HepG2 (cell line): ENCODE results near the gene PRKN. TPM values are rescaled to one million over a fixed set of nuclear protein-coding genes. Genes with fewer than 3 reads are reported as not detected.

ENCODE experiments used
- ATAC-seq: fragments of 200-7000 bp; cut with Tn5 transposase; 3 replicates; pipeline ENCODE4 v1.9.1; 2020; ENCODE audit warnings: mild to moderate bottlenecking, moderate library complexity
- BruUV-seq: library from RNA; stranded (reverse); fragments of 400-500 nt; replicated peaks from 2 replicates; lab custom pipeline; 2021; lab: Mats Ljungman, UMichigan
- CTCF ChIA-PET: fragments of 300-600 bp; formaldehyde crosslinking; extraction: SDS; loops from one replicate; lab custom pipeline; 2021; ENCODE audit warnings: low total read pairs, inconsistent platforms, low intra/inter-chr PET ratio; lab: Yijun Ruan, JAX
- POLR2A ChIA-PET: fragments of 350-600 bp; sonication (Branson Sonifier 250); formaldehyde crosslinking; loops from one replicate; lab custom pipeline; 2020; ENCODE audit warnings: antibody characterized with exemption, inconsistent platforms; lab: Yijun Ruan, JAX
- DNase-seq: peaks from one replicate; pipeline ENCODE4 v3.0.0-alpha.2; 2015; ENCODE audit warnings: low spot score
- FAIRE-seq: peaks from 3 replicates; lab custom pipeline; 2011; peaks lifted over from hg19 to GRCh38; lab: Jason Lieb, UNC
- H2AFZ ChIP-seq: one replicate; pipeline ENCODE4 v1.6.1; 2011; ENCODE audit warnings: low read length, inconsistent platforms
- H3K27ac ChIP-seq: fragments of 300-600 bp; 3 replicates; pipeline ENCODE4 v1.8.0; 2011; ENCODE audit warnings: mixed run types, mild to moderate bottlenecking, mixed read lengths, low read length, inconsistent platforms; ENCODE audit not compliant: insufficient read depth; ENCODE audit errors: extremely low read length
- H3K27me3 ChIP-seq, 2 experiments: fragments of 200-600 bp in 1 of 2; 2 replicates in 1 of 2; 3 replicates in 1 of 2; pipeline versions ENCODE4 v1.6.0 to v1.8.0; 2011; ENCODE audit warnings: low read length in 2 of 2, mild to moderate bottlenecking in 2 of 2, moderate library complexity in 2 of 2, inconsistent platforms in 1 of 2; ENCODE audit not compliant: insufficient read depth in 2 of 2, control insufficient read depth in 1 of 2
- H3K36me3 ChIP-seq, 2 experiments: fragments of 200-600 bp in 1 of 2; replicated peaks in 1 of 2; 2 replicates in 1 of 2; 3 replicates in 1 of 2; pipeline versions ENCODE4 v1.5.1 to v1.8.0; 2011; ENCODE audit warnings: low read length in 2 of 2, inconsistent platforms in 1 of 2; ENCODE audit not compliant: insufficient read depth in 2 of 2, control insufficient read depth in 1 of 2
- H3K4me1 ChIP-seq: 2 replicates; pipeline ENCODE4 v1.5.1; 2012; ENCODE audit warnings: low read length, inconsistent platforms; ENCODE audit not compliant: insufficient read depth
- H3K4me2 ChIP-seq: 2 replicates; pipeline ENCODE4 v1.6.0; 2011; ENCODE audit warnings: low read depth, low read length, inconsistent platforms
- H3K4me3 ChIP-seq, 3 experiments: fragments of 200-600 bp in 1 of 3; sonication (generic), shearing (Covaris generic) in 1 of 3; replicated peaks in 1 of 3; 2 replicates each; pipeline ENCODE4 v1.5.1; 2011 to 2016; ENCODE audit warnings: low read length in 3 of 3, inconsistent platforms in 2 of 3, low read depth in 2 of 3, mild to moderate bottlenecking in 2 of 3, control low read depth in 1 of 3, mixed read lengths in 1 of 3; ENCODE audit not compliant: insufficient read depth in 1 of 3
- H3K79me2 ChIP-seq: one replicate; pipeline ENCODE4 v1.6.1; 2011; ENCODE audit warnings: low read length, inconsistent platforms; ENCODE audit not compliant: insufficient read depth
- H3K9ac ChIP-seq: 2 replicates; pipeline ENCODE4 v1.6.0; 2011; ENCODE audit warnings: mild to moderate bottlenecking, low read depth, low read length, inconsistent platforms; ENCODE audit not compliant: insufficient read depth
- H3K9me3 ChIP-seq: 2 replicates; pipeline ENCODE4 v1.5.1; 2012; ENCODE audit warnings: mild to moderate bottlenecking, low read length
- H4K20me1 ChIP-seq: 2 replicates; pipeline ENCODE4 v1.6.0; 2011; ENCODE audit warnings: inconsistent platforms, mild to moderate bottlenecking, low read length, moderate library complexity; ENCODE audit not compliant: insufficient read depth
- AHR ChIP-seq: IDR thresholded peaks from 2 replicates; pipeline ENCODE4 v1.6.1; 2018; ENCODE audit warnings: missing genetic modification reagents, missing compliant biosample characterization
- CREB3 ChIP-seq: sonication (generic); formaldehyde crosslinking; IDR thresholded peaks from 2 replicates; pipeline ENCODE4 v1.5.0; 2020; ENCODE audit warnings: missing genetic modification reagents
- KMT2B ChIP-seq: IDR thresholded peaks from 2 replicates; pipeline ENCODE4 v1.6.1; 2016; ENCODE audit warnings: missing genetic modification reagents, missing compliant biosample characterization
- NR1H2 ChIP-seq: sonication (generic); formaldehyde crosslinking; IDR thresholded peaks from 2 replicates; pipeline ENCODE4 v1.8.1; 2022; ENCODE audit warnings: low read depth, missing genetic modification reagents, borderline replicate concordance
- SNAI1 ChIP-seq: sonication (generic); formaldehyde crosslinking; IDR thresholded peaks from 2 replicates; pipeline ENCODE4 v1.5.0; 2020; ENCODE audit warnings: mild to moderate bottlenecking, missing genetic modification reagents, borderline replicate concordance
- ZNF382 ChIP-seq: sonication (generic); formaldehyde crosslinking; IDR thresholded peaks from 2 replicates; pipeline ENCODE4 v1.5.0; 2020; ENCODE audit warnings: missing genetic modification reagents, mild to moderate bottlenecking, borderline replicate concordance
- ZSCAN12 ChIP-seq: sonication (generic); formaldehyde crosslinking; IDR thresholded peaks from 2 replicates; pipeline ENCODE4 v1.9.0; 2021; ENCODE audit warnings: mild to moderate bottlenecking, missing genetic modification reagents
- WGBS: methylation state at CpG from one replicate; pipeline ENCODE4 v1.1.6; 2017; ENCODE audit warnings: low lambda C conversion rate; 5-methylcytosine and 5-hydroxymethylcytosine counted together
- in situ Hi-C: cut with HindIII; loops from 2 replicates; pipeline ENCODE4 v1.10.0; 2017; ENCODE audit warnings: low pct_unique_long_range_greater_than_20kb; ENCODE audit not compliant: extremely low pct_ligation_motif_present
- intact Hi-C: fragments of 100-400 bp; cut with micrococcal nuclease; formaldehyde crosslinking; loops from one replicate; pipeline ENCODE4 v1.10.0; 2022; ENCODE audit not compliant: unreplicated experiment
- polyA plus RNA-seq, 8 experiments: library from polyadenylated mRNA; depleted of rRNA in 3 of 8; stranded (reverse) in 7 of 8; unstranded in 1 of 8; fragments of >200 nt; fragmentation: Illumina TruSeq in 4 of 8; extraction: Trizol in 4 of 8; gene quantifications; 2 replicates each; pipeline versions ENCODE4 v1.2.1 to v1.2.3, GENCODE V29; 2011 to 2016; ENCODE audit warnings: low read depth in 4 of 8, missing spikeins in 1 of 8, mixed read lengths in 1 of 8; ENCODE audit not compliant: insufficient read depth in 1 of 8
- total RNA-seq, 5 experiments: library from RNA; depleted of rRNA; stranded (reverse); fragments of >200 nt; fragmentation: Illumina TruSeq; extraction: Trizol; gene quantifications; 2 replicates each; pipeline ENCODE4 v1.2.3, GENCODE V29; 2016; ENCODE audit warnings: low read depth in 1 of 5
- TF ChIP-seq, protein P1 (sequence below): sonication (generic); formaldehyde crosslinking; IDR thresholded peaks from 2 replicates; pipeline ENCODE4 v1.4.0; 2020; ENCODE audit warnings: mild to moderate bottlenecking, missing genetic modification reagents

The PRKN gene
- total and polyA plus RNA-seq, 2 of the 13 experiments (the other 11 are each of a cell fraction or from before 2014, with no cell fraction given): 0.31 to 0.44 TPM

GRCh38 chr6:161639772-161640171 lies 1087.8 kb downstream of the PRKN start:
- BruUV-seq: no TSS peak
- DNase-seq (no peak), FAIRE-seq (no peak), ATAC-seq (no peak)
- Histone ChIP-seq H3K4me1 (no peaks in the 10 kb centered on the region), H3K9ac (no peak overlapping the region), H4K20me1 (no peaks in the 10 kb centered on the region), H3K9me3 (peaks cover 11% of the 10 kb centered on the region; the same call in 1 of the 2 replicates), H3K4me3 (no peak overlapping the region), H3K79me2 (no peaks in the 10 kb centered on the region), H3K27me3 (peaks cover 0 to under 1% of the 10 kb centered on the region in 2 experiments; a peak in 1 of 5 replicates), H3K27ac (no peak overlapping the region), H2AFZ (no peak overlapping the region), H3K36me3 (no peaks in the 10 kb centered on the region), H3K4me2 (no peak overlapping the region)
- intact Hi-C loops (no loop called here), in situ Hi-C loops (no loop called here)
- no peak for TF ChIP-seq NR1H2 (CRISPR knock-in tag)
- no peak for TF ChIP-seq AHR
- TF ChIP-seq ZNF382: no peak
- ChIA-PET CTCF (no interaction called here), POLR2A (no interaction called here)
- 16% methylated on average over 2 of the region's 2 CpGs for WGBS

DNA sequence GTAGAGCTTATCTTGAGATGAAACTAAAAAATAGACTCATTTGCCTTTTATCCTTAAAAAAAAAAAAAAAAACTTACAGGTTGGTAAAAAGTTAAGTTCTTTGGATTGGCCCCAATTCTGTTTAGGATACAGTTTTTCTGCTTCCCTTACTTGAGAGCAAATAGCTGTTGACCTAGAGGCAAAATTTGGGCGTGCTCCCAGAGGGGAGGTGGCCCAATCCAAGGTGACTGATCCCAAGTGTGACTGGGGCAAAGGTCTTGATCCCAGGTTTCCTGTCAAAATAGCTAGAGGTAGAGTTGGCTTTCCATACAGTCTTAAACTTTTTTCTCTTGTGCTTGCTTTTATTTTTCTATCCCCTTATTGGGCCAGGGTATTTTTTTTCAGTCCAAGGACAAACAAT lies 1089.9 kb downstream of the PRKN start:
- FAIRE-seq: no peak
- CTCF ChIA-PET: no interaction called here

More for the DNA sequence above, 1089.9 kb downstream of the PRKN start:
- intact Hi-C loops: no loop called here
- WGBS: 0% methylated on average over 1 of the region's 1 CpG
- no TSS peak for BruUV-seq
- TF ChIP-seq, protein P1, sequence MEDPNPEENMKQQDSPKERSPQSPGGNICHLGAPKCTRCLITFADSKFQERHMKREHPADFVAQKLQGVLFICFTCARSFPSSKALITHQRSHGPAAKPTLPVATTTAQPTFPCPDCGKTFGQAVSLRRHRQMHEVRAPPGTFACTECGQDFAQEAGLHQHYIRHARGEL: no peak
- TF ChIP-seq ZSCAN12 (CRISPR knock-in tag) (no peak), KMT2B (CRISPR knock-in tag) (no peak), CREB3 (CRISPR knock-in tag) (no peak), SNAI1 (CRISPR knock-in tag) (no peak)
- TF ChIP-seq, all 625 proteins: peak for 0
- Histone ChIP-seq H3K79me2 (no peaks in the 10 kb centered on the region), H3K36me3 (no peaks in the 10 kb centered on the region), H2AFZ (no peak overlapping the region), H3K4me2 (no peak overlapping the region), H3K4me1 (no peaks in the 10 kb centered on the region), H4K20me1 (no peaks in the 10 kb centered on the region), H3K27ac (no peak overlapping the region), H3K4me3 (no peak overlapping the region), H3K9me3 (peaks cover 11% of the 10 kb centered on the region; the same call in 1 of the 2 replicates), H3K27me3 (peaks cover 0 to 6% of the 10 kb centered on the region in 2 experiments; a peak in 1 of 5 replicates), H3K9ac (no peak overlapping the region)
- no peak for ATAC-seq
- in situ Hi-C loops: no loop called here
- DNase-seq: no peak
- POLR2A ChIA-PET: no interaction called here
